Pericardium fibroblast (primary cell): Measurements from ENCODE around the gene PRPSAP1. TPM values are rescaled to one million over a fixed set of nuclear protein-coding genes. Genes with fewer than 3 reads are reported as not detected.

Experiments
- total RNA-seq: library from RNA; depleted of rRNA; stranded (reverse); fragments of >200 nt; gene quantifications from 2 replicates; pipeline ENCODE4 v1.2.3, GENCODE V29; 2015

The PRPSAP1 gene, protein sequence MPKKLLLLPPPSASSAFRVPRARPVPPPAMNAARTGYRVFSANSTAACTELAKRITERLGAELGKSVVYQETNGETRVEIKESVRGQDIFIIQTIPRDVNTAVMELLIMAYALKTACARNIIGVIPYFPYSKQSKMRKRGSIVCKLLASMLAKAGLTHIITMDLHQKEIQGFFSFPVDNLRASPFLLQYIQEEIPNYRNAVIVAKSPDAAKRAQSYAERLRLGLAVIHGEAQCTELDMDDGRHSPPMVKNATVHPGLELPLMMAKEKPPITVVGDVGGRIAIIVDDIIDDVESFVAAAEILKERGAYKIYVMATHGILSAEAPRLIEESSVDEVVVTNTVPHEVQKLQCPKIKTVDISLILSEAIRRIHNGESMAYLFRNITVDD
- 41.0 and 42.7 TPM in 2 replicates for total RNA-seq

DNA sequence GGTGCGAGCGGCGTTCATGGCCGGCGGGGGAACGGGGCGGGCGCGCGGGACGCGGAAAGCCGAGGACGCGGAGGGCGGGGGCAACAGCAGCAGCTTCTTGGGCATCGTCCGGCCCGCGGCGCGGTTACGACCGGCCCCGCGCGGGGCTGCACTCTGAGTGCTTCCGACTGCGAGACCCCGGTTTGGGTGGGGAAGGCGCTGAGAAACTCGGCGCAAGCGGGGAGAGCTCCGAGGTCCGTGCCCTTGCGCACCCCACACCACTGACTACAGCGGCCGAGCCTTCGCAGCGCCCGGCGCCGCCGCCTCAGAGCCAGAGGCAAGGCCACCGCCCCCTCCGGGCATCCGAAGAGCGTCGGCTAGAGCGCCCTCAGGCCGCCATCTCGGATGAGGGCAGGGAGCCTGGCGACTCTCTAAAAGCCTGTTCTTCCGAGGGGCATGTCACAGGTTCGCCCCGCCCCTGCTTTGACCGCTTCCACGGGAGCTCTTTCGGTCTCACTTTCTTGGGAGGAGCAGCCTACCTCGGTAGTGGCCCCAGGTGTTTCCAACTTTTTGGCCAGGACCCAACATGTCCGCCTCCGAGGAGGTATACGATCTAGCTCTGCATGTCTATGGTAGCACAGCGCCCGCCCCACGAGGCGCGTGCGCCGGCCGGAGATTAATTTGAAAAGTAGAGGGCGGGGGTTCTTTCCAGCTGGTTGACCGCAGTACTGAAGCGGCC is at the start of gene PRPSAP1:
Gene PRPSAP1 (minus strand): TSS at position 318 of the 718 bp plus-strand sequence. CDS start 213 bp downstream, at position 105.

DNA sequence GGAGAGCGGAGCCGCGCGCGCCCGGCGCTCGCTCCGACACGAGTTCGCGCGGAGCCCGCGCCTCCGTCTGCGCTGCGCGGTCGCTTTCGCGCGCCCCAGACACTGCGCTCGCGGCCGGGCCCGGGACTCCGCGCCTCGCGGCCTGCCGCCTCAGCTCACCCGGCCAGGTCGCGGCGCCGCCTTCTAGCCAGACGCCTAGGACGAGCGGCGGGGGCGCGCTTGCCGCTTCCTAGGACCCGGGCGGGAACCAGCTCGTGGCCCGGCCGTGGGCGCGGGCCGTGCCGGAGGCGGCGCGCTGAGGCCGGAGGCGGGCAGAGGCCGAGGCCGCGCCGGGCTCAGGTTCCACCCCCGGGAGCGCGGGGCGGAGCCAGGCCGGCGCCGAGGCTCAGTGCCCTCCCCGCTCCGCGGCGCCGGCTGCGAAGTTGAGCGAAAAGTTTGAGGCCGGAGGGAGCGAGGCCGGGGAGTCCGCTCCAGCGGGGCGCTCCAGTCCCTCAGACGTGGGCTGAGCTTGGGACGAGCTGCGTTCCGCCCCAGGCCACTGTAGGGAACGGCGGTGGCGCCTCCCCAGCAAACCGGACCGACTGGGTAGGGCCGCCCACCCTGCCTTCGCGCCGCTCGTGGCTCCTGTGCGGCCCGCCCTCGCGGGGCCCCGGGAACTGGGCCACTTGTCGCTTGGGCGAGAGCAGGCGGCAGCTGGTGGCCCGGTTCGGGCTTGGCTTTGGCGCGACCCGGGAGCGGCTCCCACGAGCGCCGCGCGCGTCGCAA is 30.7 kb upstream of the PRPSAP1 start, which contains the start of gene SPHK1:
Gene SPHK1 (plus strand): TSS at position 388 of the 765 bp plus-strand sequence. CDS start 1,036 bp downstream, outside the sequence.

DNA sequence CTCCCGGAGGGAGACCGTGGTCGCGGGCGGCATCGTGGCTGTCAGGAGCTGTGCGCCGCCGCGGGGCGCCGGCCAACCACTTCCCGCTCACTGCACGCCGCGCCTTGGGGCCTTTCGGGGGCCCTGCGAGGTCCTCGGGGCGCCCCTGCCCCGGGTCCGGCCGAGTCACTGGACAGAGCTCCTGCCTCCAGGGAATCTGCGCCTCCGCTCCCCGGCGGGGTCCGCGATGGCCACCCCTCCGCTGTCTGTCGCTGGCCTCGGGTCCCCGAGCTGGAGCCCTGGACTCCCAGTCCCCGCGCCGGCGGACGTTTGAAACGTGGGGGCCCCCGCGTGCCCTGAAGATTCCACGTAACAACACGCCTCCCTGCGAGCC is 45.8 kb downstream of the PRPSAP1 start, which contains the start of gene QRICH2:
Gene QRICH2 (minus strand): TSS at position 311 of the 373 bp plus-strand sequence. CDS start 278 bp downstream, at position 33.

DNA sequence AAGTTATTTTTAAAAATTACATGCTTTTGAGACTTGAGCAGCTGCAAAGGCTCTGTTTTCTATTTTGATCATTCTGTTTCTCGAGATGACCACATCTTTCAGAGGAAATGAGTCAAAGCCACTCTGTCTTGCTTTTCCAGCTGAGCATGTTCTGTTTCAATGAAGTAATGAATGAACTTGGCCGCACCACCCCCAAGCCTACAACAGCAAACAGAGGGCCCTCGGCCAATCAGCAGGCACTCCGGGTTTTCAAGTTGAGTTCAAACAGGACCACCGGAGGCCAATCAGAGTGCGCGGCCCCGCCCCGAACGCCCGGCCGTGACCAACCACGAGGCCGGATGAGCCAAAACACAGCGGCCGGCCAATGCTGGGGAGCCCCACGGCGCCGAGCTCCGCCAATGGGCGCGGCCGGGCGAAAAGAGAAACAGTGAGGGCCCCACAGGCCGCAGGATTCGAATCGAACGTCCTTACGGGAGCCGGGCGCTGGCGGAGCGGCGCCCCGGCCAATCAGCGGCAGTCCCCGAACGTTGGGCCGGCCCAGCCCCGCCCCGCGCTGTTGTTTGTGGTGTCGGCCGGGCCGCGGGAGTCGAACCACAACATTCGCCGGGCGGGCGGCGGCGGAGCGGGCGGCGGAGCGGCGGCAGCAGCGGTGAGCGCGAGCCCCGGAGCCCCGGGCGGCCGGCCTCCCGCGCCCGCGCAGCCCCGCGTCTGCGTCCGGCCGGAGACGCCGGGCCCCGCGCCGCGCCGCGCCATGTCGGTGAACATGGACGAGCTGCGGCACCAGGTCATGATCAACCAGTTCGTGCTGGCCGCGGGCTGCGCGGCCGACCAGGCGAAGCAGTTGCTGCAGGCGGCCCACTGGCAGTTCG is 88.7 kb downstream of the PRPSAP1 start, which contains the start of gene UBALD2:
Gene UBALD2 (plus strand): TSS at position 594 of the 869 bp plus-strand sequence. CDS start 158 bp downstream, at position 752.

Other genes with a start within 250 kb of the PRPSAP1 start
- gene FOXJ1, start 212.7 kb downstream of the PRPSAP1 start, total RNA-seq = not detected in 2 replicates
- 0.12 and 0.34 TPM in 2 replicates for gene RNF157, start 113.4 kb downstream of the PRPSAP1 start, total RNA-seq
- gene UBALD2, start 88.6 kb downstream of the PRPSAP1 start, total RNA-seq = 5.6 and 7.0 TPM in 2 replicates
- gene QRICH2, start 45.6 kb downstream of the PRPSAP1 start, total RNA-seq = 1.5 and 3.0 TPM in 2 replicates
- 32.8 and 36.4 TPM in 2 replicates for gene SPHK1, start 30.7 kb upstream of the PRPSAP1 start, total RNA-seq
- gene UBE2O, start 99.2 kb upstream of the PRPSAP1 start, total RNA-seq = 14.8 and 16.9 TPM in 2 replicates
- 0.43 TPM in 1 of 2 replicates, not detected in the other for gene AANAT, start 113.7 kb upstream of the PRPSAP1 start, total RNA-seq
- 5.3 and 16.1 TPM in 2 replicates for gene RHBDF2, start 147.5 kb upstream of the PRPSAP1 start, total RNA-seq
- 24.0 and 35.2 TPM in 2 replicates for gene CYGB, start 183.8 kb upstream of the PRPSAP1 start, total RNA-seq
- 0.94 and 1.9 TPM in 2 replicates for gene PRCD, start 186.1 kb upstream of the PRPSAP1 start, total RNA-seq
- gene ST6GALNAC2, start 231.9 kb upstream of the PRPSAP1 start, total RNA-seq = 0.82 and 2.4 TPM in 2 replicates